Stimulated activated naive CD4-positive, alpha-beta T cell (primary cell): ENCODE data around the gene RASA2.
"Not testable (repeated sequence)": the region's sequence is repeated elsewhere in the genome, so short reads cannot be mapped to it uniquely, and the experiment has no call there.

Experiments used
- DNase-seq, 6 experiments: peaks; one replicate each; lab custom pipeline; 2025; lab: John Stamatoyannopoulos, UW

RASA2 gene

DNA sequence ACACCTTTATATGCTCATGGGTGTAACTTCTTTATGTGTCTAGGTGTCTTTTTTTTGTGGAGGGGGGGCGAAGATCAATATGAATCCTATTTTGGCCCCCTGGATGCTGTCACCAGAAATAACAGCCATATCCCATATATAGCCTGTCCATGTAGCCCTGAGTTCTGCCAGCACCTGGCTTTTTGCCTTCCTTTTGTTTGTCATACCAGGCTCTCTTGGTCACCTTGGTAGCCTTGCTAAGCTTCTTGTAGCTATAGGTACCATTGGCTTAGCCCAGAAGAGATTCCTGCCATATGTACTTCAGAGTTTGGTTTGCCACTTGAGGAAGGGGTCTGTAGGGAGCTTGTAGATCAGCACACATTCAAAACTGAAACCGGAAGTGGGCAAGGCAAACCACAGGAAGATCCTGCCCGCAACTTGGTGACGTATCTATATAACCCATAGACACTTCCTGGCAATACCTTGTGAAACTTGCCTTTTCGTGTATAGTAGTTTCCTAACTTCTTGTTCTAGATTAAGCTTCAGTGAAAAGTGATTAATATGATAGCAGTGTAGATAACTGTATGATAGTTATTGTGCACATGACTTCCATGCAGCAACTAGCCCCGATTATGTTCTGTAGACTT, 11.9 kb downstream of the RASA2 start:
- DNase-seq, result peak; percentile 63 to 95 (median 88)

GRCh38 chr3:141499284-141499683, 12.5 kb downstream of the RASA2 start:
- DNase-seq, result no peak

- peak in 2 of 6 experiments; percentile 15 to 19 for DNase-seq
These were observed 13.1 kb downstream of the RASA2 start for GRCh38 chr3:141499965-141500364.

- DNase-seq, result no peak
These were observed 13.6 kb downstream of the RASA2 start for GRCh38 chr3:141500397-141500796.

DNA sequence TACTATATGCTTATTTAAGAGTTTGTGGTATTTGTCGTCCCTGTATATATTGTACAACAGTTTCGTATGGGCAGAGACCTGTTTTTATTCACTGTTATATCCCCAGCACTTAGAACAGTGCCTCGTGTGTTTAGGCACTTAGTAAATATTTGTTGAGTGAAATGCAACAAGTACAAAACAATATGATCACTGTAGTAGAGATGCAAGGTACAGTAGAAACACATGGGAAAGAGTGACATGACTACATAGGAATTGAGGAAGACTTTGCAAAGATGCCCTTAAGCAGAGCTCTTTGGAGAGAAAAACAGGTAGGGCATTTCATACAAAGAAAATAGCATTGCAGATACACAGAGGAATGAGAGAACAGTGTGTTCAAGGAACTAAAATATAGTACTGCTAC, 18.3 kb downstream of the RASA2 start:
- DNase-seq, result no peak

DNA sequence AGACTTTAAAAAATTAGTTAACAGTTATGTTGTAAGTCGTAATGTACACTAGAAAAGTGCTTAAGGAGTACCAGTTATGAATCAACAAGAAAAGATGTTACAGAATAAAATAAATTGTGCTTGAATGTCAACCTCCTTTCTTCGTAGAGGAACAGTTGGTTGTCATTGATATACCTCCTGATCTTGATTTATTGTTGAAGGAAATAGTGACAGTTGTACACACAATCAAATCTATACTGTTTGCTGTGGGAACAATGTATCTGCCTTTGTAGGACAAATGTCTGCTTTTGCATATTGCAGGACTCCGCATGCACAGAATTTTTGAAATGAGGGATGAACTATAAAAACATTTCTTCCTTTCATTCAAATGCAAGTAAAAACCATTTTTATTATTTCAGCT, 19.2 kb downstream of the RASA2 start:
- no peak for DNase-seq

- DNase-seq, result peak in 2 of 6 experiments; percentile 13 to 15
These were observed 20.7 kb downstream of the RASA2 start for GRCh38 chr3:141507392-141508066.

DNA sequence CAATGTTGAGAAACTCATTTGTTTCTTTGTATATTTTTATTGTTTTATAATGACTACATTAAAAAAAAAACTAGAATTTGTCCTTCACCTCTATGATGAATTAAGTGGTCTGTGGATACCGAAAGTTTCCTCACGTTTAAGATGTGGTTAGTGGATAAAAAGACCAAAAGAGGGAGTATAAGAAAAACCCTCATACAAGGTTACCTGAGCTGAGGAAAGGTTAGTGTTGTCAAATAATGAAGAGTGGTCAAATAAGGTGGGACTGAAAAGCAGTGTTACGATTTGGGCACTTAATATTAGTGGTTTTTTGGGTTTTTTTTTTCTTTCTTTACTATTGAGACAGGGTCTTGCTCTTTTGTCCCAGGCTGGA, 21.2 kb downstream of the RASA2 start:
- peak in 1 of 6 experiments; percentile 9 for DNase-seq

DNA sequence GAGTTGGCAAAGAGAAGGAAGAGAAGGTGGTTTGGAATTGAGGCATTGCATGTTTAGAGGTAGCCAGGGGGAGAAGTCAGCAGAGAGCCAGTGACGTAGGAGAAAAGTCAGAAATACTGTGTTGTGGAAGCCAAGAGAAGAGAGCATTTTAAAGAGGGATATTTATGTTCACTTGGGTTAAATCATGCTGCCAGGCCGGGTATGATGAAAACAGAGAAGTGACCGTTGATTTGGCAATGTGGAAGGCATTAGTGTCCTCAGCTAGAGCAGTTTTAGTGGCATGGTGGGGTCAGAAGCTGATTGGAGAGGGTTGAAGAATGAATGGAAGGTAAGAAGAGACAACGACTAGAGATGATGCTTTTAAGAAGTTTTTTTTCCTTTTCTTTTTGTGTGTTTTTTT, 24.5 kb downstream of the RASA2 start:
- no peak for DNase-seq

DNA sequence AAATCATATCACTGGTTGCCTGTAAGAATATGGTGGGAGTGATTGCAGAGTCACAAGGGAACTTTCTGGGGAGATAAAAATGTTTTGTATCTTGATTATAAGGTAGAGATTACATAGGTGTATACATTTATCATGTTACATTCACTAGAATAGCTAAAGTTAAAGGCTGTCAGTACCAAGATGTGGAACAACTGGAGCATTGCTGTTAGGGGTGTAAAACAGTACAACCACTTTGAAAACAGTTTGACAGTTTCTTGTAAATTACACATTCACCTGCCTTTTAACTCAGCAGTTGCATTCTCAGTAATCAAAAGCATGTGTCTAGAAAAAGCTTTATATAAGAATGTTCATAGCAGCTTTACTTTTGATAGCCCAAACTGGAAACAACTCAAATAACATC, 27.6 kb downstream of the RASA2 start:
- no peak for DNase-seq

DNA sequence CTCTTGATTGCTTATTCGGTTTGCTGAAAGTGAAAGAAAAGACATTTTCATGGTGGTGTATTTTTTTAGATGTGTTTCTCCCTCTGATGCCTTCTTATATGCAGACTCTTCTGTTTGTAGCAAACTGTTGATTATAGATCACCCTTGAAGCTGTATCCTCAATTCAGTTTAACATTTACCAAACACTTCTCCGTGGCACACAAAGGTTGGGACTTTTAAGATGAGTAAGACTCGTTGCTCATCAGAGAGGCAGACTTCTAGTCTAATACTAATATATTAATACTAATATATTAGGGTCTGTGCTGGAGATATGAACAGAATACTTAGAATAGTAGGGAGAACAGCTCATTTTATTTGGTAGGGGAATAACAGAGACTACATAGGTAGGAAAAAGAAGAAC, 32.8 kb downstream of the RASA2 start:
- no peak for DNase-seq

DNA sequence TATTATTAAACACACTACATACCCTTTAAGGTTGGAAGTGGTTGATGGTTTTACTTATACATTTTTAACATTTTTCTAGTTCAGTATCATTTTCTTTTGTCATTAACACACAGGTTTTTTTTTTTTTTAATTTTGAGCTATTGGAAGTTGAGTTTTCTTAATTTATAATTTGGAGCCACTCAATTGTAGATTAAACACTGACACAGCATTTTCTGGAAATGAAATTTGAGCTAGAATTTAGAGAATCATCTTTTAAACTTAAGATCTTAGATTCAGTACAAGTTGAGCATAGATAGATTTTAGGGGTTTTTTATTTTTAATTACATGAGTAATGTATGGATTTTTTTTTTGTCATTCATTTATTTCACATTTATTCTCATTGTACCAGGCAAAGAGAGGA, 35.0 kb downstream of the RASA2 start:
- no peak for DNase-seq

DNA sequence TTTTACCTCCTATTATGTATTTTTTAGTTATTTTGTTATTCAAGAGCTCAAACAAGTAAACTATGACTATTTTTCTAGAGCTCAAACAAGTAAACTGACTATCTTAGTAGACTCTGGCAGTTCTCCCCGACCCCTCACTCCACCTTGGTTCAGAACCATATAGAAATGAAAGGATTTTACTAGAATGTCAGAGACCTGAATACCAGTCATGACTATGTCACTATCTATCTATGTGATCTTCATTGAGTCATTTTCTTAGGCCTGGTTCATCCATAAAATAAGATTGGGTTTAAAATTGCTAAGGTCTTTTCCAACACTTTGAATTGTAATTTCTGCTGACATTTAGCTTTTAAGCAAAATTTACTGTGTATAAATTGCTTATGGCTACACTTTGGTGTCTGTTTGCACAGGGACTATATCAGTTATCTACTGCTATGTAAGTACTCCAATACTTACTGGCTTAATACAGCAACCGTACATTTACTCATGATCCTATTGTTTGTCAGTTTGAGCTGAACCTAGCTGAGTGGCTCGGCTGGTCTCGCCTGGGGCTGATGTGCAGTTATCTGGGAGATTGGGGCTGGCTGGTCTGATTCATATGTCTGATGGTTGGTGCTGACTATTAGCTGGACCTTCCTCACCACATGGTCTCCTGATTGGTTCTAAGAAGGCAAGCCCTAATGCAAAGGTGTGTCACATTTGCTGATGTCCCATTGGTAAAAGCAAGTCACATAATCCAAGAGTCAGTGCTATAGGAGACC, 37.0 kb downstream of the RASA2 start:
- DNase-seq, result no peak

- no peak for DNase-seq
These were observed 38.2 kb downstream of the RASA2 start for GRCh38 chr3:141524988-141525387.

GRCh38 chr3:141525814-141526213, 39.0 kb downstream of the RASA2 start:
- DNase-seq, result no peak

- no peak for DNase-seq
These were observed 39.9 kb downstream of the RASA2 start for GRCh38 chr3:141526709-141527108.

DNA sequence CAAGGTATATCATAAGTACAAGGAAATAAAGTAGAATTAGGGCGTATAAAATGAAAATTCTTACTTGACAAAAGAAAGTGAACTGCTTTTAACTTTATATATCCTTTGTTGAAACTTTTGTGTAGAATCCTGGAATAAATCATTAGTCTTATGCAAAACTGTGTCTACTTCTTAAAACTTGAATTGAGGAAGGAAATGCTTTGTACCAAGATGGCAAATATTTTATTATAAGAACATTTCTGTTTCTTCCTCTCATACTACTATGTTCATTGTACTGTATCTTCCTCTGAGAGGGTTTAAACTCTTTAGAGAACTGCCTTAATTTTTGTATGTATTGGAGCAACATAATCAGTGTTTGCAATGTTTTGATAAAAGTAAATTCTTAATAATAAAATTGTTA, 42.0 kb downstream of the RASA2 start:
- DNase-seq, result no peak

GRCh38 chr3:141529256-141529655, 42.4 kb downstream of the RASA2 start:
- DNase-seq, result no peak

- peak in 5 of 6 experiments; percentile 15 to 68 (median 45) for DNase-seq
These were observed 43.0 kb downstream of the RASA2 start for GRCh38 chr3:141529717-141530414.

GRCh38 chr3:141530415-141530768, 43.6 kb downstream of the RASA2 start:
- DNase-seq, result no peak

DNA sequence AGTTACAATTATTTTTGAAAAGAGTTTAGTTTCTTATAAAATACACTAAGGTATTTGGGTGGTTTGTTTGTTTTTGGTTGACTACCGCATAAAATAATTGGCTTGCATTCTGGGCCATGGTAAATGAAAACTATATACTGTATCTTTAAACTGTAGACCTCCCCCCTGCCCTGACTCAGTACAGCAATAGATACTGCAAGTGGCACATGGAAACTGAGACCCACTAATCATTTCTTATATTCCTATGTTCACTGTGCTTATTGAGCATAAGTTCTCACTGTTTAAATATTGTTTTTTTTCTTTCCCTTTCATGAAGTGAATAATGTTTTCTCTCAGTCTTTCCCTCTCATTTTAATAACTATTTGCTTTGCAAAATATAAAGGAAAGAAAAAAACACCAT, 45.8 kb downstream of the RASA2 start:
- DNase-seq, result no peak

DNA sequence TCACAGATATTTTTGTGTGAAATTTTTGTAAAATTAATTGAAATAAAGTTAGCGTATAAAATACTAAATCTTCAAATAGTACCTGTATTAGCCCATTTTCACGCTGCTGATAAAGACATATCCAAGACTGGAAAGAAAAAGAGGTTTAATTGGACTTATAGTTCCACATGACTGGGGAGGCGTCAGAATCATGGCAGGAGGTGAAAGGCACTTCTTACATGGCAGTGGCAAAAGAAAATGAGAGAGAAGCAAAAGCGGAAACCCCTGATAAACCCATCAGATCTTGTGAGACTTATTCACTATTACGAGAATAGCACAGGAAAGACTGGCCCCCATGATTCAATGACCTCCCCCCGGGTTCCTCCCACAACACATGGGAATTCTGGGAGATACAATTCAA, 49.2 kb downstream of the RASA2 start:
- DNase-seq, result not testable (repeated sequence)

DNA sequence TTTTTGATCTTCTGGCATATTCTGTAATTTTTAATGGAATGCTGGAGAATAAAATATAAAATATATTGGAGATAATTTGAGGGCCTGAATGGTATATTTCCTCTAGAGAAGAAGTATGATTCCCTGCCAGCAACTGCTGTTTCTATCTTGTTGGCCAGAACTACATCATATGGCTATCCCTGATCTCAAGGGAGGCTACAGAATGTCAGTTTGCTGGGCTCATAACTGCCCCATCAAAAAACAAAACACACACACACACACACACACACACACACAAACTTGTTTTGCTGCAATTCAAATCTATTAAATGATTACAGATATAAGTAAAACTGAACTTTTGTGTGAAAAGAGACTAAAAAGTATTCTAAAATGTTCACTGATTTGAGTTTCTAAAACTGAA, 51.0 kb downstream of the RASA2 start:
- DNase-seq, result no peak
